ENCODE results near the gene CASQ1. TPM values are rescaled to one million over a fixed set of nuclear protein-coding genes. Genes with fewer than 3 reads are reported as not detected.

The CASQ1 gene
- polyA plus RNA-seq, 1 donor from 2014 or later: not detected

DNA sequence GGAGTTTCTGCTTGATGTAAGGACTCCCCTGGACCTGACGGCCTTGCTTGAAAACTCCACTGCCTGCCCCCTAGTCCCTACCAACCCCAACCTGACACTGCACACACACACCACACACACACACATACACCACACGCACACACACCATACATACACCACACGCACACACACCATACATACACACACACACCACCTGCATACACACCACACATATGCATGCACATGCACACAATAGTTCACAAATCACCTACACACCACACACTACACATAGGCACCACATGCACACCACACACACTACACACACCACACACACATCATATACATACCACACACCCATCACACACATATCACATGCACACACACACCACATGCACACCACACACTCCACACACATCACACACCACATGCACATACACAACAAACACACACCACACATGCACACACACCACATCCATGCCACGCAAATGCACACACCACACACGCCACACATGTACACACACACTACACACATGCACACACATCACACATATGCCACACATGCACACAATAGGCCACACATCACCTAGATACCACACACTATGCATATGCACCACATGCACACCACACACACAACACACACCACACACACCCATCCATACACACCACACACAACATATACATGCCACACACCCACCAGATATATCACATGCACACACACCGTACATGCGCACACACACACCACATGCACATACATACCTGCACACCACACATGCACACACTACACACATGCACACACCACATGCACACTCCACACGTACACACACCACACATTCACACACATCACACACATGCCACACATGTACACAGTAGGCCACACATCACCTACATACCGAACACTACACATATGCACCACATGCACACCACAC lies 3.7 kb downstream of the CASQ1 start:
- H3K4me2 ChIP-seq (ENCODE audit: low read length): no peak overlapping the region
- TF ChIP-seq RAD21 (conservative IDR thresholded peaks at IDR 0.05): no peak
- no peak for TF ChIP-seq MXI1 (conservative IDR thresholded peaks at IDR 0.05; ENCODE audit: poor library complexity, severe bottlenecking)
- TF ChIP-seq, protein P1, sequence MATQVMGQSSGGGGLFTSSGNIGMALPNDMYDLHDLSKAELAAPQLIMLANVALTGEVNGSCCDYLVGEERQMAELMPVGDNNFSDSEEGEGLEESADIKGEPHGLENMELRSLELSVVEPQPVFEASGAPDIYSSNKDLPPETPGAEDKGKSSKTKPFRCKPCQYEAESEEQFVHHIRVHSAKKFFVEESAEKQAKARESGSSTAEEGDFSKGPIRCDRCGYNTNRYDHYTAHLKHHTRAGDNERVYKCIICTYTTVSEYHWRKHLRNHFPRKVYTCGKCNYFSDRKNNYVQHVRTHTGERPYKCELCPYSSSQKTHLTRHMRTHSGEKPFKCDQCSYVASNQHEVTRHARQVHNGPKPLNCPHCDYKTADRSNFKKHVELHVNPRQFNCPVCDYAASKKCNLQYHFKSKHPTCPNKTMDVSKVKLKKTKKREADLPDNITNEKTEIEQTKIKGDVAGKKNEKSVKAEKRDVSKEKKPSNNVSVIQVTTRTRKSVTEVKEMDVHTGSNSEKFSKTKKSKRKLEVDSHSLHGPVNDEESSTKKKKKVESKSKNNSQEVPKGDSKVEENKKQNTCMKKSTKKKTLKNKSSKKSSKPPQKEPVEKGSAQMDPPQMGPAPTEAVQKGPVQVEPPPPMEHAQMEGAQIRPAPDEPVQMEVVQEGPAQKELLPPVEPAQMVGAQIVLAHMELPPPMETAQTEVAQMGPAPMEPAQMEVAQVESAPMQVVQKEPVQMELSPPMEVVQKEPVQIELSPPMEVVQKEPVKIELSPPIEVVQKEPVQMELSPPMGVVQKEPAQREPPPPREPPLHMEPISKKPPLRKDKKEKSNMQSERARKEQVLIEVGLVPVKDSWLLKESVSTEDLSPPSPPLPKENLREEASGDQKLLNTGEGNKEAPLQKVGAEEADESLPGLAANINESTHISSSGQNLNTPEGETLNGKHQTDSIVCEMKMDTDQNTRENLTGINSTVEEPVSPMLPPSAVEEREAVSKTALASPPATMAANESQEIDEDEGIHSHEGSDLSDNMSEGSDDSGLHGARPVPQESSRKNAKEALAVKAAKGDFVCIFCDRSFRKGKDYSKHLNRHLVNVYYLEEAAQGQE (IDR thresholded peaks at IDR 0.05; ENCODE audit: borderline replicate concordance): no peak
- no peak for TF ChIP-seq TAF1 (IDR thresholded peaks at IDR 0.05; ENCODE audit: low read depth)
- TF ChIP-seq EZH2 (IDR thresholded peaks at IDR 0.05; ENCODE audit: borderline replicate concordance, insufficient read depth, low read length, poor library complexity, severe bottlenecking): no peak
- no peak for TF ChIP-seq EP300 (conservative IDR thresholded peaks at IDR 0.05; ENCODE audit: poor library complexity, severe bottlenecking)
- no peak for TF ChIP-seq SMC3 (conservative IDR thresholded peaks at IDR 0.05; ENCODE audit: poor library complexity)
- no peak for TF ChIP-seq POLR2AphosphoS5 (IDR thresholded peaks at IDR 0.05)
- TF ChIP-seq, protein P2, sequence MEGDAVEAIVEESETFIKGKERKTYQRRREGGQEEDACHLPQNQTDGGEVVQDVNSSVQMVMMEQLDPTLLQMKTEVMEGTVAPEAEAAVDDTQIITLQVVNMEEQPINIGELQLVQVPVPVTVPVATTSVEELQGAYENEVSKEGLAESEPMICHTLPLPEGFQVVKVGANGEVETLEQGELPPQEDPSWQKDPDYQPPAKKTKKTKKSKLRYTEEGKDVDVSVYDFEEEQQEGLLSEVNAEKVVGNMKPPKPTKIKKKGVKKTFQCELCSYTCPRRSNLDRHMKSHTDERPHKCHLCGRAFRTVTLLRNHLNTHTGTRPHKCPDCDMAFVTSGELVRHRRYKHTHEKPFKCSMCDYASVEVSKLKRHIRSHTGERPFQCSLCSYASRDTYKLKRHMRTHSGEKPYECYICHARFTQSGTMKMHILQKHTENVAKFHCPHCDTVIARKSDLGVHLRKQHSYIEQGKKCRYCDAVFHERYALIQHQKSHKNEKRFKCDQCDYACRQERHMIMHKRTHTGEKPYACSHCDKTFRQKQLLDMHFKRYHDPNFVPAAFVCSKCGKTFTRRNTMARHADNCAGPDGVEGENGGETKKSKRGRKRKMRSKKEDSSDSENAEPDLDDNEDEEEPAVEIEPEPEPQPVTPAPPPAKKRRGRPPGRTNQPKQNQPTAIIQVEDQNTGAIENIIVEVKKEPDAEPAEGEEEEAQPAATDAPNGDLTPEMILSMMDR (IDR thresholded peaks at IDR 0.05; ENCODE audit: poor library complexity, severe bottlenecking): no peak
- no peak overlapping the region for H3K4me3 ChIP-seq (ENCODE audit: low read length)
- H3K9me3 ChIP-seq (ENCODE audit: low read length): no peaks in the 10 kb centered on the region
- H3K27ac ChIP-seq (ENCODE audit: low read length): no peak overlapping the region
- no peaks in the 10 kb centered on the region for H3F3A ChIP-seq (ENCODE audit: insufficient read depth, low read length, poor library complexity, severe bottlenecking)
- no peak overlapping the region for H2AFZ ChIP-seq (ENCODE audit: low read depth, low read length)
- H3K9me2 ChIP-seq (ENCODE audit: insufficient read depth, low read length): no peaks in the 10 kb centered on the region
- H3K36me3 ChIP-seq (ENCODE audit: insufficient read depth, low read length): no peaks in the 10 kb centered on the region
- no peaks in the 10 kb centered on the region for H4K20me1 ChIP-seq (ENCODE audit: insufficient read depth)
- no peaks in the 10 kb centered on the region for H3K27me3 ChIP-seq (ENCODE audit: insufficient read depth, low read depth, low read length)
- H3K79me2 ChIP-seq (replicated peaks; ENCODE audit: insufficient read depth, low read length): no peaks in the 10 kb centered on the region
- peak overlapping the region; percentile 5 for H3K9ac ChIP-seq (ENCODE audit: low read length)

DNA sequence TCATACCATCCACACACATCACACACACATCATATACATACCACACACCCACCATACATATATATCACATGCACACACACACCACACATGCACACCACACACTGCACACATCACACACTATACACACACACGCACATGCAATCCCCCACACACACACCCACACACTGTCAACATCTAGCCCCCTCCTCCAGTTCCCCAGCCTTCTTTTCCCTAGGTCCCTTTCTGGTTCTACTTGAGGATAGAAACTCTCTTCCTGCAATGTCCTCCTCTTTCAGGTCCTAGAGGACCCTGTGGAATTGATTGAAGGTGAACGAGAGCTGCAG lies 4.3 kb downstream of the CASQ1 start:
- H2AFZ ChIP-seq (ENCODE audit: low read depth, low read length): no peak overlapping the region
- H3K79me2 ChIP-seq (replicated peaks; ENCODE audit: insufficient read depth, low read length): no peaks in the 10 kb centered on the region
- TF ChIP-seq, protein P1 (IDR thresholded peaks at IDR 0.05; ENCODE audit: borderline replicate concordance): no peak
- TF ChIP-seq POLR2AphosphoS5 (IDR thresholded peaks at IDR 0.05): no peak
- no peak for TF ChIP-seq MXI1 (conservative IDR thresholded peaks at IDR 0.05; ENCODE audit: poor library complexity, severe bottlenecking)
- TF ChIP-seq SMC3 (conservative IDR thresholded peaks at IDR 0.05; ENCODE audit: poor library complexity): no peak
- no peak for TF ChIP-seq EZH2 (IDR thresholded peaks at IDR 0.05; ENCODE audit: borderline replicate concordance, insufficient read depth, low read length, poor library complexity, severe bottlenecking)
- no peak for TF ChIP-seq RAD21 (conservative IDR thresholded peaks at IDR 0.05)
- no peak for TF ChIP-seq EP300 (conservative IDR thresholded peaks at IDR 0.05; ENCODE audit: poor library complexity, severe bottlenecking)
- TF ChIP-seq, protein P2 (IDR thresholded peaks at IDR 0.05; ENCODE audit: poor library complexity, severe bottlenecking): no peak
- no peak for TF ChIP-seq TAF1 (IDR thresholded peaks at IDR 0.05; ENCODE audit: low read depth)
- H3K36me3 ChIP-seq (ENCODE audit: insufficient read depth, low read length): no peaks in the 10 kb centered on the region
- no peaks in the 10 kb centered on the region for H3K9me2 ChIP-seq (ENCODE audit: insufficient read depth, low read length)
- H3K27me3 ChIP-seq (ENCODE audit: insufficient read depth, low read depth, low read length): no peaks in the 10 kb centered on the region
- H4K20me1 ChIP-seq (ENCODE audit: insufficient read depth): no peaks in the 10 kb centered on the region
- H3K9ac ChIP-seq (ENCODE audit: low read length): no peak overlapping the region
- no peak overlapping the region for H3K4me2 ChIP-seq (ENCODE audit: low read length)
- H3K4me3 ChIP-seq (ENCODE audit: low read length): no peak overlapping the region
- H3K27ac ChIP-seq (ENCODE audit: low read length): no peak overlapping the region
- H3F3A ChIP-seq (ENCODE audit: insufficient read depth, low read length, poor library complexity, severe bottlenecking): no peaks in the 10 kb centered on the region
- H3K9me3 ChIP-seq (ENCODE audit: low read length): no peaks in the 10 kb centered on the region
